Measurements from ENCODE around the gene GTF3C5.

GRCh38 chr9:133057006-133057405 lies 26.2 kb downstream of the GTF3C5 start:
- TF ChIP-seq POLR2A (IDR thresholded peaks at IDR 0.05; ENCODE audit: low read length) (no peak), GATA1 (IDR thresholded peaks at IDR 0.05; ENCODE audit: low read depth, low read length) (no peak)

Data from erythroblast (primary cell).